Activated CD4-positive, alpha-beta T cell treated with anti-CD3 and anti-CD28 coated beads for 36 hours (primary cell): ENCODE data around the gene ZSWIM9. TPM values are rescaled to one million over a fixed set of nuclear protein-coding genes. Genes with fewer than 3 reads are reported as not detected.

ENCODE experiments used
- ATAC-seq: fragments of 200-7000 bp; cut with Tn5 transposase; one replicate; pipeline ENCODE4 v1.10.0; 2021; ENCODE audit warnings: mild to moderate bottlenecking, moderate library complexity
- CTCF ChIA-PET: fragments of 350-600 bp; sonication (Branson Sonifier 250); formaldehyde crosslinking; loops from one replicate; lab custom pipeline; 2021; ENCODE audit warnings: antibody characterized with exemption; lab: Charles Lee
- POLR2A ChIA-PET: fragments of 350-600 bp; sonication (Branson Sonifier 250); formaldehyde crosslinking; loops from one replicate; lab custom pipeline; 2021; ENCODE audit warnings: antibody characterized with exemption, inconsistent platforms; lab: Charles Lee
- DNase-seq: peaks from one replicate; pipeline ENCODE4 v3.0.0-alpha.2; 2020
- H3K27ac Mint-ChIP-seq: one replicate; pipeline ENCODE4 v1.8.0; 2021; ENCODE audit warnings: mixed read lengths
- H3K27me3 Mint-ChIP-seq: one replicate; pipeline ENCODE4 v1.8.0; 2021; ENCODE audit warnings: mixed read lengths
- H3K36me3 Mint-ChIP-seq: one replicate; pipeline ENCODE4 v1.8.0; 2021; ENCODE audit warnings: low read depth, mixed read lengths
- H3K4me1 Mint-ChIP-seq: one replicate; pipeline ENCODE4 v1.8.0; 2021; ENCODE audit warnings: mixed read lengths
- H3K4me3 Mint-ChIP-seq: one replicate; pipeline ENCODE4 v1.8.0; 2021; ENCODE audit warnings: mild to moderate bottlenecking, moderate library complexity, mixed read lengths
- H3K9me3 Mint-ChIP-seq: one replicate; pipeline ENCODE4 v1.8.0; 2021; ENCODE audit warnings: low read depth, mixed read lengths
- intact Hi-C, 2 experiments: fragments of 100-400 bp; cut with DNase I in 1 of 2; cut with micrococcal nuclease in 1 of 2; formaldehyde crosslinking; loops; one replicate each; pipeline versions ENCODE4 v1.14.2 to v1.15.1; 2022 to 2024; cut with DNase I, micrococcal nuclease
- total RNA-seq, 2 experiments: library from RNA; stranded (reverse); gene quantifications; one replicate each; pipeline ENCODE4 v1.2.3, GENCODE V29; 2021

ZSWIM9 gene
- total RNA-seq, 2 experiments from 2014 or later: 7.4 to 10.9 TPM

DNA sequence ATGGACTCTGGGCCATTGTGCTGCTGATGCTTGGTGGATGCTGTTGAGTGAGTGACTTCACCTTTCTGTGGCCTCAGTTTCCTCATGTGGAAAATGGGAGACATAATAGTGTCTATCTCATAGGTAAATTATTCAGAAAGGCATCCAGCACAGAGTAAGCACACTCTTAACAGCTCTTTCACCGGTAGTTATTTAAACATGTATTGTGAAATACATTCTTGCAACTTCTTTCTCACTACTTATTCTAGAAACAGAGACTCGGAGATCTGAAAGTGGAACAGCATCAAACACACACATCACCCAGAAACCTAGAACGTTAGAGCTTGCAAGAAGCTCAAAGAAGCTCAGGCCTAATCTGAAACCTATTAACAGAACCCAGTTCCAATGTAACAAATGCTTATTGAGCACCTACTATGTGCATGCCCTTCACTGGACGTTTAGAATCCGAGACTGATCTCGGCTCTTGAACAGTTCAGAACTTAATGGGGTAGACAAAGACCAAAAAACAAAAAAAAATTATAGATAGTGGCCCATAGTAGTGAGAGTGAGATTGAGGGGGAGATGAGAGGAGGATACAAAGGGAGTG, 4.1 kb downstream of the ZSWIM9 start:
- H3K27me3 Mint-ChIP-seq: no peaks in the 10 kb centered on the region
- no peak for DNase-seq
- ChIA-PET POLR2A (interaction anchor here (1.2 kb wide), 1 partner anchor 28 kb away, joined by 3 read pairs; no protein-coding TSS in a partner anchor), CTCF (interaction anchor here (0.6 to 1.1 kb wide), 4 partner anchors 10 to 1502 kb away, joined by 3 to 4 read pairs (median 3); no protein-coding TSS in a partner anchor)
- peak overlapping the region; percentile 6 for H3K27ac Mint-ChIP-seq
- no peaks in the 10 kb centered on the region for H3K9me3 Mint-ChIP-seq
- intact Hi-C loops: loop anchor here (5.0 to 10.0 kb wide), 3 partner anchors 158 to 700 kb away; partner anchors contain the start of genes LMTK3 (in 1 of the 2) and PPP1R15A (in 1 of the 2)
- peaks cover 41% of the 10 kb centered on the region for H3K36me3 Mint-ChIP-seq
- no peak overlapping the region for H3K4me3 Mint-ChIP-seq
- H3K4me1 Mint-ChIP-seq: peaks cover 15% of the 10 kb centered on the region
- ATAC-seq: no peak

- no peaks in the 10 kb centered on the region for H3K27me3 Mint-ChIP-seq
- no peak for ATAC-seq
- POLR2A ChIA-PET: interaction anchor here (1.2 kb wide), 1 partner anchor 27 kb away, joined by 3 read pairs; no protein-coding TSS in a partner anchor
- no peak for DNase-seq
- intact Hi-C loops: loop anchor here in 1 of 2 experiments (10.0 kb wide), 1 partner anchor 699 kb away; the partner anchor contains the start of gene PPP1R15A
- no peaks in the 10 kb centered on the region for H3K9me3 Mint-ChIP-seq
- CTCF ChIA-PET: no interaction called here
- H3K36me3 Mint-ChIP-seq: peaks cover 44% of the 10 kb centered on the region
- H3K4me1 Mint-ChIP-seq: peaks cover 14% of the 10 kb centered on the region
- no peak overlapping the region for H3K27ac Mint-ChIP-seq
- no peak overlapping the region for H3K4me3 Mint-ChIP-seq
Observed at GRCh38 chr19:48175578-48175977, 5.1 kb downstream of the ZSWIM9 start.

DNA sequence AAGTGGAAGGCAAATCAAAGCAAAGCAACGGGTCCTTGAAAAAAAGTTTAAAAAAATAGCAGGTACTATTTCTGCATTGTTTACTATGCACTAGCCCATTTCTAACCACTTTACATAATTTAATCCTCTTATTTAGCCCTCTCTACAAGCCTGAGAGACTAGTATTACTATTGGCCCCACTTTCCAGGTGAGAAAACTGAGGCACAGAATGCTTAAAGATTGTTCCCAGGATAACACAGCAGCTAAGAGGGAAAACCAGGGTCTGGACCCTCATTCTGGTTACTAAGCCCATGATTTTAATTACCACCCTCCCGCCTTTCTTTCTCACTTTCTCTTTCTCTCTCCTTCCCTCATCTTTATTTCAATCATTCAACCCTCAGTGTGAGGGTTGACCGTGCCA, 5.7 kb downstream of the ZSWIM9 start:
- peaks cover 48% of the 10 kb centered on the region for H3K36me3 Mint-ChIP-seq
- no peak overlapping the region for H3K27ac Mint-ChIP-seq
- H3K9me3 Mint-ChIP-seq: peaks cover 4% of the 10 kb centered on the region
- no peaks in the 10 kb centered on the region for H3K27me3 Mint-ChIP-seq
- ATAC-seq (no peak), DNase-seq (no peak)
- no peak overlapping the region for H3K4me3 Mint-ChIP-seq
- intact Hi-C loops: loop anchor here in 1 of 2 experiments (10.0 kb wide), 1 partner anchor 699 kb away; the partner anchor contains the start of gene PPP1R15A
- peaks cover 9% of the 10 kb centered on the region for H3K4me1 Mint-ChIP-seq
- POLR2A ChIA-PET: interaction anchor here (0.7 kb wide), 1 partner anchor 66 kb away, joined by 4 read pairs; no protein-coding TSS in a partner anchor
- CTCF ChIA-PET: no interaction called here

GRCh38 chr19:48181505-48181904, 11.0 kb downstream of the ZSWIM9 start:
- Mint-ChIP-seq H3K36me3 (peaks cover 30% of the 10 kb centered on the region), H3K4me1 (no peaks in the 10 kb centered on the region), H3K27me3 (no peaks in the 10 kb centered on the region), H3K27ac (no peak overlapping the region), H3K9me3 (peaks cover 9% of the 10 kb centered on the region), H3K4me3 (no peak overlapping the region)
- POLR2A ChIA-PET: no interaction called here
- CTCF ChIA-PET: no interaction called here
- ATAC-seq (no peak), DNase-seq (no peak)
- intact Hi-C loops: no loop called here

- ATAC-seq (no peak), DNase-seq (no peak)
- intact Hi-C loops: no loop called here
- Mint-ChIP-seq H3K4me3 (no peak overlapping the region), H3K4me1 (no peaks in the 10 kb centered on the region), H3K36me3 (peaks cover 24% of the 10 kb centered on the region), H3K27ac (no peak overlapping the region), H3K27me3 (no peaks in the 10 kb centered on the region), H3K9me3 (peaks cover 9% of the 10 kb centered on the region)
- CTCF ChIA-PET: no interaction called here
- POLR2A ChIA-PET: no interaction called here
Observed at GRCh38 chr19:48182434-48182833, 12.0 kb downstream of the ZSWIM9 start.

DNA sequence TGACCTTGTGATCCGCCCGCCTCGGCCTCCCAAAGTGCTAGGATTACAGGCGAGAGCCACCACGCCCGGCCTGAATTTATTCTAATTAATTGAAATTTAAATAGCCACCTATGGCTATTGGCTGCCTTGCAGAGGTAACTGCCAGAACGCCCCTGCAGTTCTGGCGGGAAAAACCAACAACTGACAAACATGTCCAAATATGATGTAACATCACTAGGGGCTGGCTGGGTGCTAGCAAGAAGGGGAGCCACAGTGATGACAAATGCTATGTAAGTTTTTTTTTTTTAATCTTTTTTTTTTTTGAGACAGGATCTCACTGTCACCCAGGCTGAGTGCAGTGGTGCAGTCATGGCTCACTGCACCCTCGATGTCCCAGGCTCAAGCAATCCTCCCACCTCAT, 12.9 kb downstream of the ZSWIM9 start:
- H3K9me3 Mint-ChIP-seq: peaks cover 9% of the 10 kb centered on the region
- no peak overlapping the region for H3K4me3 Mint-ChIP-seq
- H3K27me3 Mint-ChIP-seq: no peaks in the 10 kb centered on the region
- DNase-seq (no peak), ATAC-seq (no peak)
- no peak overlapping the region for H3K27ac Mint-ChIP-seq
- intact Hi-C loops: no loop called here
- H3K36me3 Mint-ChIP-seq: peaks cover 27% of the 10 kb centered on the region
- ChIA-PET CTCF (interaction anchor here (0.6 kb wide), 1 partner anchor 1257 kb away, joined by 4 read pairs; no protein-coding TSS in a partner anchor), POLR2A (interaction anchor here (0.6 kb wide), 1 partner anchor 64 kb away, joined by 4 read pairs; no protein-coding TSS in a partner anchor)
- H3K4me1 Mint-ChIP-seq: no peaks in the 10 kb centered on the region

DNA sequence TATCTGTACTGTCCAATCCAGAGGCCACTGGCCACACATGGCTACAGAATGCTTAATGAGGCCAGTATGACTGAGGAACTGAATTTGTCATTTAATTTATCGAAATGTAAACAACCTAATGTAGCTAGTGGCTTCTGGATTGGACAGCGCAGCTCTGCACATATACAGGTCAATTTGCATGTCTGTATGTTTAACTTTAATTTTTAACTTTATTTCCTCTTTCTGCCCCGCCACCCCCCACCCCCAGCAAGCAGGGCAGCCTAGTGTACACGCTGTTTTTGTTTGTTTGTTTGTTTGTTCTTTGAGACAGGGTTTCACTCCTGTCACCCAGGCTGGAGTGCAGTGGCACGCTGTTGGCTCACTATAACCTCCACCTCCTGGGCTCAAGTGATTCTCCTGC, 15.5 kb downstream of the ZSWIM9 start:
- Mint-ChIP-seq H3K27me3 (no peaks in the 10 kb centered on the region), H3K4me1 (no peaks in the 10 kb centered on the region), H3K27ac (no peak overlapping the region), H3K36me3 (peaks cover 32% of the 10 kb centered on the region), H3K4me3 (no peak overlapping the region), H3K9me3 (peaks cover 8% of the 10 kb centered on the region)
- ATAC-seq (no peak), DNase-seq (no peak)
- CTCF ChIA-PET: interaction anchor here (1.1 to 1.7 kb wide), 2 partner anchors 16 to 32 kb away, joined by 3 to 4 read pairs; no protein-coding TSS in a partner anchor
- POLR2A ChIA-PET: interaction anchor here (0.8 kb wide), 1 partner anchor 15 kb away, joined by 3 read pairs; no protein-coding TSS in a partner anchor
- intact Hi-C loops: no loop called here

GRCh38 chr19:48186541-48186991, 16.1 kb downstream of the ZSWIM9 start:
- no peak for ATAC-seq
- intact Hi-C loops: no loop called here
- Mint-ChIP-seq H3K27ac (no peak overlapping the region), H3K36me3 (peaks cover 27% of the 10 kb centered on the region), H3K9me3 (peaks cover 2% of the 10 kb centered on the region), H3K4me3 (no peak overlapping the region), H3K27me3 (no peaks in the 10 kb centered on the region), H3K4me1 (no peaks in the 10 kb centered on the region)
- no peak for DNase-seq
- POLR2A ChIA-PET: no interaction called here
- CTCF ChIA-PET: interaction anchor here (0.6 to 1.7 kb wide), 5 partner anchors 12 to 811 kb away, joined by 3 to 4 read pairs (median 3); no protein-coding TSS in a partner anchor

DNA sequence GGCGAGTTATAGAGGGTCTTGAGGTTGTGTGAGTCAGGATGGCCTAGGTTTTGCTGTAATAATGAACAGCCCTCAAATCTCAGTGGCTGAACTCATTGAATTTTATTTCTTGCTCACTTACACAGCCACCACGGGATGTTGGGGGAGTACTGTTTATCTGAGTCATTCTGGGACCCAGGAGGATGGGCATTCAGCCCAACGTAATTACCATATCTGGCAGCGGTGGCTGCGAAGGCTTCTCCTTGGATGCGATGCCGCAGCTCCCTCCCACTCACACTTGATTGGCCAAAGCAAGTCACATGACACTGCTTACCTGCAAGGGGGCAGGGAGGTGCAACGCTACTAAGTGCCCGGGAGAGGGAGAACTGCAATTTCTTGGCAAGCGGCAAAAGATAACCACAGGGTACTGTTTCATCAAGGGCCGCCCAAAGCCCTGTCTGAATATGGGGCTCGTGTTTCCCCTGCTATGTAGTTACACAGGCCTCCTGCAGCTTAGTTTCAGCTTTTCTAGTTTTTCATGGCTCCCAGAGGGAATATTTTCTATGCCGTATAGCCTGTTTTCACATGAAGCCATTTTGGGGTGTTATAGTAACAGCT, 19.9 kb downstream of the ZSWIM9 start:
- H3K4me3 Mint-ChIP-seq: no peak overlapping the region
- no peaks in the 10 kb centered on the region for H3K9me3 Mint-ChIP-seq
- H3K27ac Mint-ChIP-seq: no peak overlapping the region
- H3K36me3 Mint-ChIP-seq: peaks cover 17% of the 10 kb centered on the region
- H3K4me1 Mint-ChIP-seq: no peaks in the 10 kb centered on the region
- peak; percentile 47 for ATAC-seq
- peak; percentile 28 for DNase-seq
- intact Hi-C loops: no loop called here
- no peaks in the 10 kb centered on the region for H3K27me3 Mint-ChIP-seq
- CTCF ChIA-PET: interaction anchor here (0.9 kb wide), 1 partner anchor 14 kb away, joined by 3 read pairs; no protein-coding TSS in a partner anchor
- POLR2A ChIA-PET: no interaction called here

- DNase-seq: no peak
- H3K36me3 Mint-ChIP-seq: peaks cover 17% of the 10 kb centered on the region
- POLR2A ChIA-PET: no interaction called here
Observed at GRCh38 chr19:48190885-48191284, 20.4 kb downstream of the ZSWIM9 start.

GRCh38 chr19:48192750-48193149, 22.3 kb downstream of the ZSWIM9 start:
- H3K4me3 Mint-ChIP-seq: no peak overlapping the region
- intact Hi-C loops: no loop called here
- no peaks in the 10 kb centered on the region for H3K9me3 Mint-ChIP-seq
- ATAC-seq: no peak
- ChIA-PET POLR2A (no interaction called here), CTCF (interaction anchor here (0.8 kb wide), 1 partner anchor 12 kb away, joined by 3 read pairs; no protein-coding TSS in a partner anchor)
- no peak for DNase-seq
- no peak overlapping the region for H3K27ac Mint-ChIP-seq
- no peaks in the 10 kb centered on the region for H3K27me3 Mint-ChIP-seq
- H3K36me3 Mint-ChIP-seq: peaks cover 15% of the 10 kb centered on the region
- H3K4me1 Mint-ChIP-seq: no peaks in the 10 kb centered on the region

More at GRCh38 chr19:48190885-48191284, 20.4 kb downstream of the ZSWIM9 start:
- no peak for ATAC-seq
- Mint-ChIP-seq H3K4me3 (no peak overlapping the region), H3K4me1 (no peaks in the 10 kb centered on the region), H3K27me3 (no peaks in the 10 kb centered on the region), H3K9me3 (no peaks in the 10 kb centered on the region), H3K27ac (no peak overlapping the region)
- CTCF ChIA-PET: interaction anchor here (0.9 kb wide), 1 partner anchor 13 kb away, joined by 3 read pairs; no protein-coding TSS in a partner anchor
- intact Hi-C loops: no loop called here
